ENCODE results near the gene KCNQ5. TPM values are rescaled to one million over a fixed set of nuclear protein-coding genes. Genes with fewer than 3 reads are reported as not detected.
A peak's percentile ranks its signal among the peaks of the same experiment; 100 is the strongest.

KCNQ5 gene
- total RNA-seq, 4 donors from 2014 or later, result 0.96 to 3.4 (median 1.5) TPM

DNA sequence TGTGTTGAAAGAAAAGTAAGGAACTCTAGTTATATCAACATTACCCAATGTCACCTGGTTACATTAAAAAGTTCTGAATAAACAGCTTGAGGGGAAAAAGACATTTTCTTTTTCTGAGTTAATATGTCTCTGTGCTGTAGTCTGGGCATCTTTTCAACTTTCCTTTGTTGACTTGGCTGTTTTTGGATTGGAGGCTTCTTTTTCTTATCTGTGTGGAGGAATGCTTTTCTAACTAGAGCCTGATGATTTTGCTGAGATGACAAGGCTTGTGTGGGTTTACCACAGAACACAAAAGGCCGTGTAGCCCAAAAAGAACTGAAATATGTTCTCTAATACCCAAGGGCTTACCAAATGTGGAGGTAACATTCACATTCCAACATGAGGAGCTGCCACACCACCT lies 161.8 kb downstream of the KCNQ5 start:
- Histone ChIP-seq H3K4me1 (peaks cover 0 to 28% (median 3%) of the 10 kb centered on the region in 3 donors), H3K4me3 (no peak overlapping the region), H3K9me3 (no peaks in the 10 kb centered on the region), H3K27ac (no peak overlapping the region), H3K36me3 (no peaks in the 10 kb centered on the region), H3K27me3 (no peaks in the 10 kb centered on the region)
- ATAC-seq, result no peak
- WGBS, 2 donors (ENCODE audit: low coverage in 1 of 2), result 0 to 10% methylated on average over 1 of the region's 1 CpG
- no peak for TF ChIP-seq EP300 (IDR thresholded peaks at IDR 0.05)

DNA sequence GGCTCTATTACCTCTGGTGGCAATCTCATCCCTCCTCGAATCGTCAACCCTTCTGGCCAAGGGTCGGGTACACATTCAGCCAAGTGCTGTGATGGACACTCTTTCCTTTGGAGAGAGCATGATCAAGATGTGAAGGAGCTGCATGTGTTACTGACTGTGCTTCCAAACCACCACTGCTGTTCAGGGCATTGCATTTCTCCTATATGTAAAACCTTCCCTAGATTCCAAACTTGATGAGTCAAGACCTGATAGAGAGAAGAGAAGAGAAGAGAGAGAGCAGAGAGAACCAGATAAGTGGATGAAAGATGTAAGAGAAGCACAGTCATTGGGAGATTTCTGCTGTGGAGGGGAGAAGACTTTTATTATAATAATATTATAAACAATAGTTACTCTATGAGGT lies 162.2 kb downstream of the KCNQ5 start:
- 72 to 93% methylated on average over 3 of the region's 3 CpGs for WGBS, 2 donors (ENCODE audit: low coverage in 1 of 2)
- no peak overlapping the region for H3K4me3 ChIP-seq
- H3K36me3 ChIP-seq, result no peaks in the 10 kb centered on the region
- no peak for ATAC-seq
- no peaks in the 10 kb centered on the region for H3K27me3 ChIP-seq
- H3K9me3 ChIP-seq, result no peaks in the 10 kb centered on the region
- no peak for TF ChIP-seq EP300 (IDR thresholded peaks at IDR 0.05)
- TF ChIP-seq, protein P1, sequence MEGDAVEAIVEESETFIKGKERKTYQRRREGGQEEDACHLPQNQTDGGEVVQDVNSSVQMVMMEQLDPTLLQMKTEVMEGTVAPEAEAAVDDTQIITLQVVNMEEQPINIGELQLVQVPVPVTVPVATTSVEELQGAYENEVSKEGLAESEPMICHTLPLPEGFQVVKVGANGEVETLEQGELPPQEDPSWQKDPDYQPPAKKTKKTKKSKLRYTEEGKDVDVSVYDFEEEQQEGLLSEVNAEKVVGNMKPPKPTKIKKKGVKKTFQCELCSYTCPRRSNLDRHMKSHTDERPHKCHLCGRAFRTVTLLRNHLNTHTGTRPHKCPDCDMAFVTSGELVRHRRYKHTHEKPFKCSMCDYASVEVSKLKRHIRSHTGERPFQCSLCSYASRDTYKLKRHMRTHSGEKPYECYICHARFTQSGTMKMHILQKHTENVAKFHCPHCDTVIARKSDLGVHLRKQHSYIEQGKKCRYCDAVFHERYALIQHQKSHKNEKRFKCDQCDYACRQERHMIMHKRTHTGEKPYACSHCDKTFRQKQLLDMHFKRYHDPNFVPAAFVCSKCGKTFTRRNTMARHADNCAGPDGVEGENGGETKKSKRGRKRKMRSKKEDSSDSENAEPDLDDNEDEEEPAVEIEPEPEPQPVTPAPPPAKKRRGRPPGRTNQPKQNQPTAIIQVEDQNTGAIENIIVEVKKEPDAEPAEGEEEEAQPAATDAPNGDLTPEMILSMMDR (IDR thresholded peaks at IDR 0.05), result no peak
- no peak for TF ChIP-seq POLR2AphosphoS5 (IDR thresholded peaks at IDR 0.05)
- TF ChIP-seq POLR2A (IDR thresholded peaks at IDR 0.05), result no peak
- H3K4me1 ChIP-seq, result peaks cover 0 to 28% (median 3%) of the 10 kb centered on the region in 3 donors
- H3K27ac ChIP-seq, result no peak overlapping the region

DNA sequence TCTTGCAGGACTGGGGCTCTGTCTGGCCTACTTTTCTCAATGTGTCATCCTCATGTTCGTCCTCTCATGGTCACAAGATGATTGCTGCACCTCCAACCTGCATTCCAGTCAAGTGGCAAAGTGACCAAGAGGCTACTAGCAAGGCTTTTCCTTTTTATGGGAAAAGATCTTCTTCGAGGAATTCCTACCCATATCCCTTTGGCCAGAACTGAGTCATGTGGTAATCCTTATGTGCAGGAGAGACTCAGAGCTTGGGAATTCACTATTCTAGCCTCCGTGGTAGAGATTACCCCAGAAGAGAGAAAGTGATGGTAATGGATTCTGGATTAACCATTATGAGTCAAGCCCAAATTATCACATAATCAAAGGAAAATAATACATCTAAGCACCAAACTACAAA lies 162.7 kb downstream of the KCNQ5 start:
- no peak for TF ChIP-seq POLR2AphosphoS5 (IDR thresholded peaks at IDR 0.05)
- TF ChIP-seq POLR2A (IDR thresholded peaks at IDR 0.05), result no peak
- TF ChIP-seq EP300 (IDR thresholded peaks at IDR 0.05), result no peak
- TF ChIP-seq, protein P1 (IDR thresholded peaks at IDR 0.05), result no peak
- Histone ChIP-seq H3K27me3 (no peaks in the 10 kb centered on the region), H3K4me1 (peaks cover 0 to 28% (median 3%) of the 10 kb centered on the region in 3 donors), H3K9me3 (no peaks in the 10 kb centered on the region), H3K27ac (no peak overlapping the region), H3K4me3 (no peak overlapping the region), H3K36me3 (no peaks in the 10 kb centered on the region)
- WGBS, 2 donors (ENCODE audit: low coverage in 1 of 2), result 79 to 100% methylated on average over 1 to 3 of the region's 3 CpGs
- no peak for ATAC-seq

DNA sequence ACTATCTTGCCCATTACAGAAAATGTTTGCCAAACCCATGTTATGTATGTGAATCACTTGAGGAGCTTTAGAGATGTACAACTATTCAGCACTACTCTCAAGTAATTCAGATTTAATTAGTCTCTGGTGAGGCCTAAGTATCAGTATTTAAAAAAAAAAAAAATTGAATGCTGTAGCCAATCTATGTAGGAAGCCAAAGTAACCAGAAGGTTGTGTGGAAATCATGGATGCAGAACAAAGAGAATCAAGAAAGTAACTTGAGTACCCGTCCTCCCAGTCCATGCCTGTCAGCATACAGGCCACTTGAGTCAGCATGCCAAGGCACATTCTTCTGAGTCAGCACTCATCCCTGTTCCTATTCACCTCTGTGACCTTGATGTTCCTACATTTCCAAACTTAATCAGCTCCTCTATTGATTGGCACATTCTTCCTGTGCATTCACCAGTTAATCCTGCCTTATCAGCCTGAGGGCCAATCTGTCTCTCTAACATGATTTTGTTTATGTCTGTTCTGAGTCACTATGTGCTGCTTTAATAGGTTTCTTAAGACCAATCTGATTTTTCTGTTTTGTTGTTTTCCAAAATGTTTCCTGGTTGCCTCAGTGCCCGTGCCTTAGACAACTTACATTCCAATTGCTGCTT lies 165.6 kb downstream of the KCNQ5 start:
- Histone ChIP-seq H3K27me3 (no peaks in the 10 kb centered on the region), H3K4me3 (no peak overlapping the region), H3K4me1 (peaks cover 0 to 28% (median 3%) of the 10 kb centered on the region in 3 donors), H3K27ac (peak overlapping the region in 3 of 4 donors; percentile 5 to 13 (median 6)), H3K9me3 (no peaks in the 10 kb centered on the region), H3K36me3 (no peaks in the 10 kb centered on the region)
- 18 to 34% methylated on average over 2 of the region's 2 CpGs for WGBS, 2 donors (ENCODE audit: low coverage in 1 of 2)
- peak; percentile 28 for ATAC-seq
- TF ChIP-seq POLR2A (IDR thresholded peaks at IDR 0.05) (no peak), EP300 (IDR thresholded peaks at IDR 0.05) (no peak), POLR2AphosphoS5 (IDR thresholded peaks at IDR 0.05) (no peak)
- TF ChIP-seq, protein P1 (IDR thresholded peaks at IDR 0.05), result no peak

DNA sequence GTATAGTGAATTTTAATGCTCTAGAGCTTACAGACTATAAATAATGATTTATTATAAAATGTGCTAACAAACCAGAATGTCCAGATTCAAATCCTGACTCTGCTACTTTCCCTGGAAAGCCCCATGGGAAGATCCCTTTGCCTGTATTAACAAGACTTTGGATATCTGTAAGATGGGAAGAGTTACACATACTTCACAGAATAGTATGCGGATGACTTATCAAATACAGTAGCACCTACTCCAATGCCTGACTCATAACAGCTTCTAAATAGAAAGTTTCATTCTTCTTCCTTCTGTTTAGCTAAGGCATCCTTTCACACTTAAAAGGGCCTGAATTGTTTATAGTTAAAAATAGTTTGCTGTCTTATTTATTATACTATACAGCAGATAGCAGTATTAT lies 166.3 kb downstream of the KCNQ5 start:
- no peaks in the 10 kb centered on the region for H3K36me3 ChIP-seq
- TF ChIP-seq EP300 (IDR thresholded peaks at IDR 0.05) (no peak), POLR2AphosphoS5 (IDR thresholded peaks at IDR 0.05) (no peak), POLR2A (IDR thresholded peaks at IDR 0.05) (no peak)
- TF ChIP-seq, protein P1 (IDR thresholded peaks at IDR 0.05), result no peak
- no peak for ATAC-seq
- H3K9me3 ChIP-seq, result no peaks in the 10 kb centered on the region
- no peak overlapping the region for H3K4me3 ChIP-seq
- no peaks in the 10 kb centered on the region for H3K27me3 ChIP-seq
- 30 to 38% methylated on average over 1 of the region's 1 CpG for WGBS, 2 donors (ENCODE audit: low coverage in 1 of 2)
- H3K27ac ChIP-seq, result peak overlapping the region in 1 of 4 donors; percentile 13
- H3K4me1 ChIP-seq, result peaks cover 0 to 22% (median under 1%) of the 10 kb centered on the region in 3 donors
